ENCODE measurements around the gene UBC.

DNA sequence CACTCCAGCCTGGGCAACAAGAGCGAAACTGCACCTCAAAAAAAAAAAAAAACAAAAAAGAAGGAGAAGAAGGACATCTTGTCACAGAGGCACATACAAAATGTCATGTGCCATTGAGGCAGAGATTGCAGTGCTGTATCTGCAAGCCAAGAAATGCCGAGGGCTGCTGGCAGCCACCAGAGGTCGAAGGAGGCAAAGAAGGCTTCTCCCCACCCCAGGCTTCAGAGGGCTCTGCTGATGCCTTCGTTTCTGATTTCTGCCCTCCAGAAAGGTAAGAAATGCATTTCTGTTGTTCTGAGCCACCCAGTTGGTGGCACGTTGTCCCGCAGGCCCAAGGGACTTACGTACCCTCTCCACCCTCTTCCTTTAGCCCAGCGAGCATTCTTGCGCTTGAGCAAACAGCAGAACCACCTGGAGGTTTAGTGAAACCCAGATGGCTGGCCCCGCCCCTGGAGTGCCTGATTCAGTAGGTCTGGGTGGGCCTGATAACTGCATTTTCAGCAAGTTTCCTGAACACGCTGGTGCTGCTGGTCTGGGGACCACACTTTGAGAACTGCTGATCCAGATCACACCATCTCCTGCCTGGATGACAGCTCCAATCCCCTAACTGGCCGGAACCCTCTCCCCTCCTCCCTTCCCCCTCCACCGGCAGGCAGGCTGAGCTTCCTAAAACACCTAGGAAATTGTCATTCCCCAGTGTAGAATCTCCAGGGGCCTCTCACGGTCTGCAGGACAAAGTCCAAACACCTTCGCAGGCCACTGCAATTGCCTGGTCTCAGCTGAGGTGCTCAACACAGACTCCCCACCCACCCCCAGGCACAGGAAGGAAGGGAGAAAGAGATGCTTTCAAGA is 29.6 kb downstream of the UBC start:
- TF ChIP-seq EZH2 (IDR thresholded peaks at IDR 0.05), result no peak
- no peak for TF ChIP-seq POLR2AphosphoS5 (IDR thresholded peaks at IDR 0.05; ENCODE audit: borderline replicate concordance, low read depth, low read length)
